HepG2 (cell line): Measurements from ENCODE around the gene SEMA7A. TPM values are rescaled to one million over a fixed set of nuclear protein-coding genes. Genes with fewer than 3 reads are reported as not detected.

Experiments
- ATAC-seq: fragments of 200-7000 bp; cut with Tn5 transposase; 3 replicates; pipeline ENCODE4 v1.9.1; 2020; ENCODE audit warnings: mild to moderate bottlenecking, moderate library complexity
- BruUV-seq: library from RNA; stranded (reverse); fragments of 400-500 nt; replicated peaks from 2 replicates; lab custom pipeline; 2021; lab: Mats Ljungman, UMichigan
- CTCF ChIA-PET: fragments of 300-600 bp; formaldehyde crosslinking; extraction: SDS; loops from one replicate; lab custom pipeline; 2021; ENCODE audit warnings: low total read pairs, inconsistent platforms, low intra/inter-chr PET ratio; lab: Yijun Ruan, JAX
- POLR2A ChIA-PET: fragments of 350-600 bp; sonication (Branson Sonifier 250); formaldehyde crosslinking; loops from one replicate; lab custom pipeline; 2020; ENCODE audit warnings: antibody characterized with exemption, inconsistent platforms; lab: Yijun Ruan, JAX
- DNase-seq: peaks from one replicate; pipeline ENCODE4 v3.0.0-alpha.2; 2015; ENCODE audit warnings: low spot score
- FAIRE-seq: peaks from 3 replicates; lab custom pipeline; 2011; peaks lifted over from hg19 to GRCh38; lab: Jason Lieb, UNC
- H2AFZ ChIP-seq: one replicate; pipeline ENCODE4 v1.6.1; 2011; ENCODE audit warnings: low read length, inconsistent platforms
- H3K27ac ChIP-seq: fragments of 300-600 bp; 3 replicates; pipeline ENCODE4 v1.8.0; 2011; ENCODE audit warnings: mixed run types, mild to moderate bottlenecking, mixed read lengths, low read length, inconsistent platforms; ENCODE audit not compliant: insufficient read depth; ENCODE audit errors: extremely low read length
- H3K27me3 ChIP-seq, 2 experiments: fragments of 200-600 bp in 1 of 2; 2 replicates in 1 of 2; 3 replicates in 1 of 2; pipeline versions ENCODE4 v1.6.0 to v1.8.0; 2011; ENCODE audit warnings: low read length in 2 of 2, mild to moderate bottlenecking in 2 of 2, moderate library complexity in 2 of 2, inconsistent platforms in 1 of 2; ENCODE audit not compliant: insufficient read depth in 2 of 2, control insufficient read depth in 1 of 2
- H3K36me3 ChIP-seq, 2 experiments: fragments of 200-600 bp in 1 of 2; replicated peaks in 1 of 2; 2 replicates in 1 of 2; 3 replicates in 1 of 2; pipeline versions ENCODE4 v1.5.1 to v1.8.0; 2011; ENCODE audit warnings: low read length in 2 of 2, inconsistent platforms in 1 of 2; ENCODE audit not compliant: insufficient read depth in 2 of 2, control insufficient read depth in 1 of 2
- H3K4me1 ChIP-seq: 2 replicates; pipeline ENCODE4 v1.5.1; 2012; ENCODE audit warnings: low read length, inconsistent platforms; ENCODE audit not compliant: insufficient read depth
- H3K4me2 ChIP-seq: 2 replicates; pipeline ENCODE4 v1.6.0; 2011; ENCODE audit warnings: low read depth, low read length, inconsistent platforms
- H3K4me3 ChIP-seq, 3 experiments: fragments of 200-600 bp in 1 of 3; sonication (generic), shearing (Covaris generic) in 1 of 3; replicated peaks in 1 of 3; 2 replicates each; pipeline ENCODE4 v1.5.1; 2011 to 2016; ENCODE audit warnings: low read length in 3 of 3, inconsistent platforms in 2 of 3, low read depth in 2 of 3, mild to moderate bottlenecking in 2 of 3, control low read depth in 1 of 3, mixed read lengths in 1 of 3; ENCODE audit not compliant: insufficient read depth in 1 of 3
- H3K79me2 ChIP-seq: one replicate; pipeline ENCODE4 v1.6.1; 2011; ENCODE audit warnings: low read length, inconsistent platforms; ENCODE audit not compliant: insufficient read depth
- H3K9ac ChIP-seq: 2 replicates; pipeline ENCODE4 v1.6.0; 2011; ENCODE audit warnings: mild to moderate bottlenecking, low read depth, low read length, inconsistent platforms; ENCODE audit not compliant: insufficient read depth
- H3K9me3 ChIP-seq: 2 replicates; pipeline ENCODE4 v1.5.1; 2012; ENCODE audit warnings: mild to moderate bottlenecking, low read length
- H4K20me1 ChIP-seq: 2 replicates; pipeline ENCODE4 v1.6.0; 2011; ENCODE audit warnings: inconsistent platforms, mild to moderate bottlenecking, low read length, moderate library complexity; ENCODE audit not compliant: insufficient read depth
- AKAP8 ChIP-seq: sonication (generic); formaldehyde crosslinking; IDR thresholded peaks from 2 replicates; pipeline ENCODE4 v1.5.1; 2020; ENCODE audit warnings: mild to moderate bottlenecking, missing genetic modification reagents
- DR1 ChIP-seq: sonication (generic); formaldehyde crosslinking; IDR thresholded peaks from 2 replicates; pipeline ENCODE4 v1.8.0; 2021; ENCODE audit warnings: mild to moderate bottlenecking, missing genetic modification reagents, inconsistent platforms
- FOXA1 ChIP-seq, 2 experiments: fragments of 450-650 bp in 1 of 2; sonication (generic) in 1 of 2; formaldehyde crosslinking in 1 of 2; IDR thresholded peaks; 2 replicates each; pipeline versions ENCODE4 v1.4.0 to v1.6.1; 2016 to 2020; ENCODE audit warnings: missing genetic modification reagents in 1 of 2
- HNF4A ChIP-seq: sonication (generic); formaldehyde crosslinking; IDR thresholded peaks from 2 replicates; pipeline ENCODE4 v1.4.0; 2020; ENCODE audit warnings: missing genetic modification reagents
- HNRNPL ChIP-seq: fragments of 200-400 bp; formaldehyde crosslinking; IDR thresholded peaks from 2 replicates; pipeline ENCODE4 v1.6.1; 2017; ENCODE audit warnings: mild to moderate bottlenecking, low read depth, low read length
- MED1 ChIP-seq: sonication (generic); formaldehyde crosslinking; IDR thresholded peaks from 2 replicates; pipeline ENCODE4 v1.4.0; 2020; ENCODE audit warnings: missing genetic modification reagents
- PHF8 ChIP-seq: sonication (generic); formaldehyde crosslinking; IDR thresholded peaks from 2 replicates; pipeline ENCODE4 v1.5.0; 2020; ENCODE audit warnings: missing genetic modification reagents
- POGZ ChIP-seq: sonication (generic); formaldehyde crosslinking; IDR thresholded peaks from 2 replicates; pipeline ENCODE4 v1.4.0; 2020; ENCODE audit warnings: mild to moderate bottlenecking, missing genetic modification reagents
- ZIK1 ChIP-seq: sonication (generic); formaldehyde crosslinking; IDR thresholded peaks from 2 replicates; pipeline ENCODE4 v1.5.0; 2020; ENCODE audit warnings: mild to moderate bottlenecking, low read depth, missing genetic modification reagents, borderline replicate concordance
- ZMYM4 ChIP-seq: sonication (generic); formaldehyde crosslinking; IDR thresholded peaks from 2 replicates; pipeline ENCODE4 v1.8.1; 2023; ENCODE audit warnings: mild to moderate bottlenecking, missing genetic modification reagents
- ZNF780A ChIP-seq: sonication (generic); formaldehyde crosslinking; IDR thresholded peaks from 2 replicates; pipeline ENCODE4 v1.8.0; 2022; ENCODE audit warnings: mild to moderate bottlenecking, missing genetic modification reagents, moderate library complexity
- WGBS: methylation state at CpG from one replicate; pipeline ENCODE4 v1.1.6; 2017; ENCODE audit warnings: low lambda C conversion rate; 5-methylcytosine and 5-hydroxymethylcytosine counted together
- in situ Hi-C: cut with HindIII; loops from 2 replicates; pipeline ENCODE4 v1.10.0; 2017; ENCODE audit warnings: low pct_unique_long_range_greater_than_20kb; ENCODE audit not compliant: extremely low pct_ligation_motif_present
- intact Hi-C: fragments of 100-400 bp; cut with micrococcal nuclease; formaldehyde crosslinking; loops from one replicate; pipeline ENCODE4 v1.10.0; 2022; ENCODE audit not compliant: unreplicated experiment
- polyA plus RNA-seq, 8 experiments: library from polyadenylated mRNA; depleted of rRNA in 3 of 8; stranded (reverse) in 7 of 8; unstranded in 1 of 8; fragments of >200 nt; fragmentation: Illumina TruSeq in 4 of 8; extraction: Trizol in 4 of 8; gene quantifications; 2 replicates each; pipeline versions ENCODE4 v1.2.1 to v1.2.3, GENCODE V29; 2011 to 2016; ENCODE audit warnings: low read depth in 4 of 8, missing spikeins in 1 of 8, mixed read lengths in 1 of 8; ENCODE audit not compliant: insufficient read depth in 1 of 8
- total RNA-seq, 5 experiments: library from RNA; depleted of rRNA; stranded (reverse); fragments of >200 nt; fragmentation: Illumina TruSeq; extraction: Trizol; gene quantifications; 2 replicates each; pipeline ENCODE4 v1.2.3, GENCODE V29; 2016; ENCODE audit warnings: low read depth in 1 of 5
- TF ChIP-seq, protein P1 (sequence below): sonication (generic); formaldehyde crosslinking; IDR thresholded peaks from 2 replicates; pipeline ENCODE4 v1.4.0; 2020; ENCODE audit warnings: mild to moderate bottlenecking, missing genetic modification reagents
- TF ChIP-seq, protein P2 (sequence below): sonication (generic); formaldehyde crosslinking; IDR thresholded peaks from 2 replicates; pipeline ENCODE4 v1.4.0; 2020; ENCODE audit warnings: missing genetic modification reagents

Gene SEMA7A
- total and polyA plus RNA-seq, 2 of the 13 experiments (the other 11 are each of a cell fraction or from before 2014, with no cell fraction given): 9.0 to 15.8 TPM

GRCh38 chr15:74442063-74442462 is 8.3 kb upstream of the SEMA7A start (continued):
- TF ChIP-seq, protein P1, sequence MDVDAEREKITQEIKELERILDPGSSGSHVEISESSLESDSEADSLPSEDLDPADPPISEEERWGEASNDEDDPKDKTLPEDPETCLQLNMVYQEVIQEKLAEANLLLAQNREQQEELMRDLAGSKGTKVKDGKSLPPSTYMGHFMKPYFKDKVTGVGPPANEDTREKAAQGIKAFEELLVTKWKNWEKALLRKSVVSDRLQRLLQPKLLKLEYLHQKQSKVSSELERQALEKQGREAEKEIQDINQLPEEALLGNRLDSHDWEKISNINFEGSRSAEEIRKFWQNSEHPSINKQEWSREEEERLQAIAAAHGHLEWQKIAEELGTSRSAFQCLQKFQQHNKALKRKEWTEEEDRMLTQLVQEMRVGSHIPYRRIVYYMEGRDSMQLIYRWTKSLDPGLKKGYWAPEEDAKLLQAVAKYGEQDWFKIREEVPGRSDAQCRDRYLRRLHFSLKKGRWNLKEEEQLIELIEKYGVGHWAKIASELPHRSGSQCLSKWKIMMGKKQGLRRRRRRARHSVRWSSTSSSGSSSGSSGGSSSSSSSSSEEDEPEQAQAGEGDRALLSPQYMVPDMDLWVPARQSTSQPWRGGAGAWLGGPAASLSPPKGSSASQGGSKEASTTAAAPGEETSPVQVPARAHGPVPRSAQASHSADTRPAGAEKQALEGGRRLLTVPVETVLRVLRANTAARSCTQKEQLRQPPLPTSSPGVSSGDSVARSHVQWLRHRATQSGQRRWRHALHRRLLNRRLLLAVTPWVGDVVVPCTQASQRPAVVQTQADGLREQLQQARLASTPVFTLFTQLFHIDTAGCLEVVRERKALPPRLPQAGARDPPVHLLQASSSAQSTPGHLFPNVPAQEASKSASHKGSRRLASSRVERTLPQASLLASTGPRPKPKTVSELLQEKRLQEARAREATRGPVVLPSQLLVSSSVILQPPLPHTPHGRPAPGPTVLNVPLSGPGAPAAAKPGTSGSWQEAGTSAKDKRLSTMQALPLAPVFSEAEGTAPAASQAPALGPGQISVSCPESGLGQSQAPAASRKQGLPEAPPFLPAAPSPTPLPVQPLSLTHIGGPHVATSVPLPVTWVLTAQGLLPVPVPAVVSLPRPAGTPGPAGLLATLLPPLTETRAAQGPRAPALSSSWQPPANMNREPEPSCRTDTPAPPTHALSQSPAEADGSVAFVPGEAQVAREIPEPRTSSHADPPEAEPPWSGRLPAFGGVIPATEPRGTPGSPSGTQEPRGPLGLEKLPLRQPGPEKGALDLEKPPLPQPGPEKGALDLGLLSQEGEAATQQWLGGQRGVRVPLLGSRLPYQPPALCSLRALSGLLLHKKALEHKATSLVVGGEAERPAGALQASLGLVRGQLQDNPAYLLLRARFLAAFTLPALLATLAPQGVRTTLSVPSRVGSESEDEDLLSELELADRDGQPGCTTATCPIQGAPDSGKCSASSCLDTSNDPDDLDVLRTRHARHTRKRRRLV (CRISPR knock-in tag): 0 out of 2 replicates have a peak, but pooled peaks have one; percentile 60
- TF ChIP-seq AKAP8 (CRISPR knock-in tag) (peak; percentile 76; the same call in 1 of the 2 replicates), POGZ (peak; percentile 43; the same call in 1 of the 2 replicates), ZNF780A (CRISPR knock-in tag) (no peak)

- H3K4me3 ChIP-seq: peak overlapping the region; percentile 3 to 74 (median 52); a peak in 5 of 6 replicates
- no TSS peak for BruUV-seq
- H2AFZ ChIP-seq: no peak overlapping the region
- peak; percentile 48 for FAIRE-seq
- in situ Hi-C loops (no loop called here), intact Hi-C loops (loop anchor here (5.0 kb wide), 1 partner anchor 176 kb away; the partner anchor contains the start of gene CLK3)
- POLR2A ChIA-PET: interaction anchor here (0.8 to 9.6 kb wide), 23 partner anchors 10 to 173 kb away, joined by 3 to 357 read pairs (median 9); partner anchors contain the start of genes ARID3B, SEMA7A and UBL7
- no peaks in the 10 kb centered on the region for H3K79me2 ChIP-seq
- H3K4me1 ChIP-seq: peaks cover 85% of the 10 kb centered on the region
- peak overlapping the region; percentile 97 for H3K27ac ChIP-seq
- peaks cover 4 to 14% of the 10 kb centered on the region in 2 experiments for H3K36me3 ChIP-seq
- no peaks in the 10 kb centered on the region for H3K27me3 ChIP-seq
- WGBS: 59% methylated on average over 4 of the region's 6 CpGs
- CTCF ChIA-PET: interaction anchor here (4.2 kb wide), 1 partner anchor 59 kb away, joined by 77 read pairs; no protein-coding TSS in a partner anchor
- H3K9ac ChIP-seq: peak overlapping the region; percentile 94
- peak overlapping the region; percentile 100 for H3K4me2 ChIP-seq
- no peaks in the 10 kb centered on the region for H3K9me3 ChIP-seq
- ATAC-seq: peak; percentile 26
- DNase-seq: peak; percentile 69
- H4K20me1 ChIP-seq: no peaks in the 10 kb centered on the region
- TF ChIP-seq ZMYM4 (CRISPR knock-in tag) (0 out of 2 replicates have a peak, but pooled peaks have one; percentile 29), PHF8 (CRISPR knock-in tag) (peak; percentile 37; the same call in 1 of the 2 replicates), MED1 (CRISPR knock-in tag) (no peak), FOXA1 (IDR thresholded peaks at IDR 0.05) (no peak), FOXA1 (CRISPR knock-in tag; IDR thresholded peaks at IDR 0.05) (peak; percentile 72), ZIK1 (CRISPR knock-in tag) (0 out of 2 replicates have a peak, but pooled peaks have one; percentile 40), DR1 (no peak), HNRNPL (peak; percentile 84; the same call in 1 of the 2 replicates), HNF4A (peak; percentile 68; the same call in 1 of the 2 replicates)
- TF ChIP-seq, protein P2, sequence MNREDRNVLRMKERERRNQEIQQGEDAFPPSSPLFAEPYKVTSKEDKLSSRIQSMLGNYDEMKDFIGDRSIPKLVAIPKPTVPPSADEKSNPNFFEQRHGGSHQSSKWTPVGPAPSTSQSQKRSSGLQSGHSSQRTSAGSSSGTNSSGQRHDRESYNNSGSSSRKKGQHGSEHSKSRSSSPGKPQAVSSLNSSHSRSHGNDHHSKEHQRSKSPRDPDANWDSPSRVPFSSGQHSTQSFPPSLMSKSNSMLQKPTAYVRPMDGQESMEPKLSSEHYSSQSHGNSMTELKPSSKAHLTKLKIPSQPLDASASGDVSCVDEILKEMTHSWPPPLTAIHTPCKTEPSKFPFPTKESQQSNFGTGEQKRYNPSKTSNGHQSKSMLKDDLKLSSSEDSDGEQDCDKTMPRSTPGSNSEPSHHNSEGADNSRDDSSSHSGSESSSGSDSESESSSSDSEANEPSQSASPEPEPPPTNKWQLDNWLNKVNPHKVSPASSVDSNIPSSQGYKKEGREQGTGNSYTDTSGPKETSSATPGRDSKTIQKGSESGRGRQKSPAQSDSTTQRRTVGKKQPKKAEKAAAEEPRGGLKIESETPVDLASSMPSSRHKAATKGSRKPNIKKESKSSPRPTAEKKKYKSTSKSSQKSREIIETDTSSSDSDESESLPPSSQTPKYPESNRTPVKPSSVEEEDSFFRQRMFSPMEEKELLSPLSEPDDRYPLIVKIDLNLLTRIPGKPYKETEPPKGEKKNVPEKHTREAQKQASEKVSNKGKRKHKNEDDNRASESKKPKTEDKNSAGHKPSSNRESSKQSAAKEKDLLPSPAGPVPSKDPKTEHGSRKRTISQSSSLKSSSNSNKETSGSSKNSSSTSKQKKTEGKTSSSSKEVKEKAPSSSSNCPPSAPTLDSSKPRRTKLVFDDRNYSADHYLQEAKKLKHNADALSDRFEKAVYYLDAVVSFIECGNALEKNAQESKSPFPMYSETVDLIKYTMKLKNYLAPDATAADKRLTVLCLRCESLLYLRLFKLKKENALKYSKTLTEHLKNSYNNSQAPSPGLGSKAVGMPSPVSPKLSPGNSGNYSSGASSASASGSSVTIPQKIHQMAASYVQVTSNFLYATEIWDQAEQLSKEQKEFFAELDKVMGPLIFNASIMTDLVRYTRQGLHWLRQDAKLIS (CRISPR knock-in tag): no peak
Measured at GRCh38 chr15:74441248-74441941, 7.6 kb upstream of the SEMA7A start.
